Hepatocyte (in vitro differentiated cells): ENCODE measurements around the gene NCOA3. TPM values are rescaled to one million over a fixed set of nuclear protein-coding genes. Genes with fewer than 3 reads are reported as not detected.
A peak's percentile ranks its signal among the peaks of the same experiment; 100 is the strongest.

Source experiments
- DNase-seq: peaks from one replicate; pipeline ENCODE4 v3.0.0-alpha.2; 2016; ENCODE audit warnings: low spot score
- H2AFZ ChIP-seq: fragments of 200-600 bp; sonication (generic); 2 replicates; pipeline ENCODE4 v1.6.0; 2016; ENCODE audit warnings: antibody characterized with exemption, mild to moderate bottlenecking
- H3K27ac ChIP-seq: fragments of 200-600 bp; sonication (generic); 2 replicates; pipeline ENCODE4 v1.5.1; 2016; ENCODE audit warnings: mild to moderate bottlenecking
- H3K27me3 ChIP-seq: fragments of 200-600 bp; sonication (generic); 2 replicates; pipeline ENCODE4 v1.6.1; 2016
- H3K36me3 ChIP-seq: fragments of 200-600 bp; sonication (generic); replicated peaks from 2 replicates; pipeline ENCODE4 v1.5.1; 2016; ENCODE audit warnings: low read depth; ENCODE audit not compliant: insufficient read depth
- H3K4me1 ChIP-seq: fragments of 200-600 bp; sonication (generic); 2 replicates; pipeline ENCODE4 v1.5.1; 2016; ENCODE audit warnings: mild to moderate bottlenecking, moderate library complexity; ENCODE audit not compliant: insufficient read depth
- H3K4me2 ChIP-seq: fragments of 200-600 bp; sonication (generic); 2 replicates; pipeline ENCODE4 v1.6.0; 2016
- H3K4me3 ChIP-seq: fragments of 200-600 bp; sonication (generic); 2 replicates; pipeline ENCODE4 v1.5.1; 2016; ENCODE audit warnings: mild to moderate bottlenecking
- H3K79me2 ChIP-seq: fragments of 200-600 bp; sonication (generic); 2 replicates; pipeline ENCODE4 v1.6.0; 2017; ENCODE audit warnings: mild to moderate bottlenecking
- H3K9me2 ChIP-seq: fragments of 200-600 bp; sonication (generic); replicated peaks from 2 replicates; pipeline ENCODE4 v1.6.0; 2017; ENCODE audit warnings: mild to moderate bottlenecking; ENCODE audit not compliant: insufficient read depth
- H3K9me3 ChIP-seq: fragments of 200-600 bp; sonication (generic); 2 replicates; pipeline ENCODE4 v1.5.1; 2016; ENCODE audit warnings: low read depth, mild to moderate bottlenecking
- H4K20me1 ChIP-seq: fragments of 200-600 bp; sonication (generic); 2 replicates; pipeline ENCODE4 v1.6.0; 2016; ENCODE audit warnings: mild to moderate bottlenecking; ENCODE audit not compliant: insufficient read depth, poor library complexity, severe bottlenecking
- CTCF ChIP-seq: fragments of 200-600 bp; sonication (generic); IDR thresholded peaks from 2 replicates; pipeline ENCODE4 v1.5.1; 2016; ENCODE audit warnings: antibody characterized with exemption, mild to moderate bottlenecking; ENCODE audit not compliant: poor library complexity
- EZH2 ChIP-seq: fragments of 200-600 bp; sonication (generic); IDR thresholded peaks from 2 replicates; pipeline ENCODE4 v1.6.1; 2016; ENCODE audit warnings: antibody characterized with exemption, mild to moderate bottlenecking, borderline replicate concordance
- EZH2phosphoT487 ChIP-seq: fragments of 200-600 bp; sonication (generic); IDR thresholded peaks from one replicate; pipeline ENCODE4 v1.6.1; 2018; ENCODE audit warnings: antibody characterized with exemption, mild to moderate bottlenecking, low read depth, moderate library complexity; ENCODE audit not compliant: unreplicated experiment, severe bottlenecking
- WGBS: methylation state at CpG from one replicate; pipeline ENCODE4 v1.1.6; 2016; ENCODE audit warnings: low lambda C conversion rate; ENCODE audit errors: missing lambda C conversion rate; 5-methylcytosine and 5-hydroxymethylcytosine counted together
- polyA plus RNA-seq: library from polyadenylated mRNA; unstranded; fragments of >200 nt; fragmentation: Nextera tagmentation; extraction: Ambion mirVana; gene quantifications from 2 replicates; pipeline ENCODE4 v1.2.1, GENCODE V29; 2016
- total RNA-seq: library from RNA; depleted of rRNA; stranded (reverse); fragments of >200 nt; gene quantifications from 2 replicates; pipeline ENCODE4 v1.2.3, GENCODE V29; 2014

The NCOA3 gene
- total RNA-seq (27.0 and 28.6 TPM in 2 replicates), polyA plus RNA-seq (12.5 and 12.7 TPM in 2 replicates)

GRCh38 chr20:47501482-47502270, at the start of gene NCOA3:
TSS of gene NCOA3 (plus strand) at chr20:47501887. CDS start at chr20:47622248, 120,361 bp downstream.
- Histone ChIP-seq H3K27me3 (no peaks in the 10 kb centered on the region), H3K27ac (peak within 1 kb of the TSS; percentile 90), H3K4me3 (peak within 1 kb of the TSS; percentile 66), H4K20me1 (peaks cover 32% of the 10 kb centered on the region), H3K4me1 (peaks cover 11% of the 10 kb centered on the region), H3K9me2 (no peaks in the 10 kb centered on the region), H2AFZ (peak within 1 kb of the TSS; percentile 77), H3K36me3 (no peaks in the 10 kb centered on the region), H3K9me3 (no peaks in the 10 kb centered on the region), H3K4me2 (peak within 1 kb of the TSS; percentile 81), H3K79me2 (peaks cover 42% of the 10 kb centered on the region)
- TF ChIP-seq CTCF (no peak), EZH2phosphoT487 (no peak), EZH2 (no peak)
- WGBS = 2% methylated on average over 68 of the region's 74 CpGs
- peak; percentile 98 for DNase-seq

GRCh38 chr20:47452736-47453161, 48.9 kb upstream of the NCOA3 start:
- no peaks in the 10 kb centered on the region for H3K9me2 ChIP-seq
- no peaks in the 10 kb centered on the region for H3K79me2 ChIP-seq
- no peak overlapping the region for H3K4me2 ChIP-seq
- H4K20me1 ChIP-seq = no peaks in the 10 kb centered on the region
- no peak for DNase-seq
- H3K4me3 ChIP-seq = no peak overlapping the region
- H3K36me3 ChIP-seq = no peaks in the 10 kb centered on the region
- H3K4me1 ChIP-seq = peaks cover 12% of the 10 kb centered on the region
- no peaks in the 10 kb centered on the region for H3K9me3 ChIP-seq
- TF ChIP-seq CTCF (no peak), EZH2phosphoT487 (no peak), EZH2 (no peak)
- no peaks in the 10 kb centered on the region for H3K27me3 ChIP-seq
- H2AFZ ChIP-seq = no peak overlapping the region
- 77% methylated on average over 1 of the region's 1 CpG for WGBS
- no peak overlapping the region for H3K27ac ChIP-seq

GRCh38 chr20:47453167-47453782, 48.4 kb upstream of the NCOA3 start:
- H3K4me1 ChIP-seq = peaks cover 12% of the 10 kb centered on the region
- H3K27me3 ChIP-seq = no peaks in the 10 kb centered on the region
- no peak overlapping the region for H3K4me3 ChIP-seq
- no peaks in the 10 kb centered on the region for H3K36me3 ChIP-seq
- H3K27ac ChIP-seq = peak overlapping the region; percentile 60
- peak; percentile 34 for DNase-seq
- H3K79me2 ChIP-seq = no peaks in the 10 kb centered on the region
- 31% methylated on average over 4 of the region's 4 CpGs for WGBS
- no peak overlapping the region for H2AFZ ChIP-seq
- no peak overlapping the region for H3K4me2 ChIP-seq
- H3K9me3 ChIP-seq = no peaks in the 10 kb centered on the region
- no peak for TF ChIP-seq CTCF
- TF ChIP-seq EZH2 = no peak
- no peak for TF ChIP-seq EZH2phosphoT487
- H3K9me2 ChIP-seq = no peaks in the 10 kb centered on the region
- no peaks in the 10 kb centered on the region for H4K20me1 ChIP-seq
